BE2C (cell line): ENCODE data around the gene CENPP.
"Not testable (repeated sequence)": the region's sequence is repeated elsewhere in the genome, so short reads cannot be mapped to it uniquely, and the experiment has no call there.

Source experiments
- DNase-seq: peaks from one replicate; pipeline ENCODE4 v3.0.0-alpha.2; 2020
- H3K27me3 ChIP-seq: fragments of 250-450 bp; sonication (Bioruptor Pico); 2 replicates; pipeline ENCODE4 v1.5.1; 2020; ENCODE audit warnings: mild to moderate bottlenecking
- H3K36me3 ChIP-seq: fragments of 250-450 bp; sonication (Bioruptor Pico); 2 replicates; pipeline ENCODE4 v1.5.1; 2020; ENCODE audit warnings: mild to moderate bottlenecking
- H3K4me1 ChIP-seq: fragments of 250-450 bp; sonication (Bioruptor Pico); 2 replicates; pipeline ENCODE4 v1.5.1; 2020
- H3K4me3 ChIP-seq: 2 replicates; pipeline ENCODE4 v1.5.1; 2011; ENCODE audit warnings: low read depth, low read length
- H3K9me3 ChIP-seq: fragments of 250-450 bp; sonication (Bioruptor Pico); 2 replicates; pipeline ENCODE4 v1.5.1; 2020
- CTCF ChIP-seq: IDR thresholded peaks from 2 replicates; pipeline ENCODE4 v1.5.1; 2012; ENCODE audit warnings: mild to moderate bottlenecking, low read depth, low read length

Gene CENPP

GRCh38 chr9:92408747-92409478 lies 83.2 kb downstream of the CENPP start:
- no peak for TF ChIP-seq CTCF
- no peaks in the 10 kb centered on the region for H3K36me3 ChIP-seq
- H3K4me3 ChIP-seq: no peak overlapping the region
- no peaks in the 10 kb centered on the region for H3K27me3 ChIP-seq
- no peak for DNase-seq
- no peaks in the 10 kb centered on the region for H3K9me3 ChIP-seq
- no peaks in the 10 kb centered on the region; the same call in 1 of the 2 replicates for H3K4me1 ChIP-seq

- H3K27me3 ChIP-seq, H3K9me3 ChIP-seq, DNase-seq: not testable (repeated sequence)
Observed at GRCh38 chr9:92411157-92411556, 85.4 kb downstream of the CENPP start.

GRCh38 chr9:92414566-92414965 lies 88.8 kb downstream of the CENPP start:
- H3K4me1 ChIP-seq: no peaks in the 10 kb centered on the region; the same call in 1 of the 2 replicates
- DNase-seq: no peak
- no peaks in the 10 kb centered on the region for H3K27me3 ChIP-seq
- no peak overlapping the region for H3K4me3 ChIP-seq
- H3K9me3 ChIP-seq: no peaks in the 10 kb centered on the region
- no peak for TF ChIP-seq CTCF
- no peaks in the 10 kb centered on the region for H3K36me3 ChIP-seq

More at GRCh38 chr9:92411157-92411556, 85.4 kb downstream of the CENPP start:
- H3K4me3 ChIP-seq, H3K4me1 ChIP-seq, H3K36me3 ChIP-seq: not testable (repeated sequence)

- Histone ChIP-seq H3K36me3 (no peaks in the 10 kb centered on the region), H3K4me3 (no peak overlapping the region), H3K4me1 (peaks cover 7% of the 10 kb centered on the region; the same call in 1 of the 2 replicates), H3K27me3 (no peaks in the 10 kb centered on the region), H3K9me3 (no peaks in the 10 kb centered on the region)
- TF ChIP-seq CTCF: no peak
- DNase-seq: no peak
Observed at GRCh38 chr9:92422611-92423338, 97.0 kb downstream of the CENPP start.

GRCh38 chr9:92423612-92424011 lies 97.9 kb downstream of the CENPP start:
- no peaks in the 10 kb centered on the region for H3K36me3 ChIP-seq
- H3K9me3 ChIP-seq: no peaks in the 10 kb centered on the region
- peaks cover 7% of the 10 kb centered on the region; the same call in 1 of the 2 replicates for H3K4me1 ChIP-seq
- H3K27me3 ChIP-seq: no peaks in the 10 kb centered on the region
- no peak for DNase-seq
- no peak overlapping the region for H3K4me3 ChIP-seq
- TF ChIP-seq CTCF: no peak

GRCh38 chr9:92424340-92424739 lies 98.6 kb downstream of the CENPP start, which contains the start of gene OMD:
TSS of gene OMD (minus strand) at chr9:92424471. CDS start at chr9:92417558, 6,913 bp downstream.
- no peaks in the 10 kb centered on the region for H3K9me3 ChIP-seq
- no peak for DNase-seq
- no peak within 1 kb of the TSS for H3K4me3 ChIP-seq
- no peaks in the 10 kb centered on the region for H3K27me3 ChIP-seq
- H3K36me3 ChIP-seq: no peaks in the 10 kb centered on the region
- TF ChIP-seq CTCF: no peak
- peaks cover 7% of the 10 kb centered on the region; the same call in 1 of the 2 replicates for H3K4me1 ChIP-seq
